H1 (cell line): Measurements from ENCODE around the gene TMEM120A. TPM values are rescaled to one million over a fixed set of nuclear protein-coding genes. Genes with fewer than 3 reads are reported as not detected.

ENCODE experiments used
- CTCF ChIA-PET: fragments of 300-600 bp; sonication (Branson Sonifier 250); formaldehyde crosslinking; loops from one replicate; lab custom pipeline; 2021; ENCODE audit not compliant: partially characterized antibody; lab: Charles Lee
- POLR2A ChIA-PET: fragments of 300-600 bp; sonication (Branson Sonifier 250); formaldehyde crosslinking; loops from one replicate; lab custom pipeline; 2021; ENCODE audit warnings: inconsistent platforms; ENCODE audit not compliant: partially characterized antibody; lab: Charles Lee
- DNase-seq, 2 experiments: peaks; one replicate each; pipeline versions ENCODE4 v3.0.0 to v3.0.0-alpha.2; 2010 to 2022; ENCODE audit warnings: low spot score in 2 of 2, low read depth in 1 of 2, mixed read lengths in 1 of 2
- FAIRE-seq: peaks from 2 replicates; lab custom pipeline; 2011; peaks lifted over from hg19 to GRCh38; lab: Jason Lieb, UNC
- H2AFZ ChIP-seq: 2 replicates; pipeline ENCODE4 v1.8.1; 2012; ENCODE audit warnings: low read length, inconsistent platforms
- H2AK5ac ChIP-seq: 2 replicates; pipeline ENCODE4 v1.6.1; 2013; ENCODE audit warnings: low read depth, low read length
- H2BK120ac ChIP-seq: replicated peaks from 2 replicates; pipeline ENCODE3; 2013; ENCODE audit warnings: low read depth, low read length, inconsistent platforms
- H2BK12ac ChIP-seq: 2 replicates; pipeline ENCODE4 v1.6.1; 2013; ENCODE audit warnings: low read depth, low read length
- H2BK15ac ChIP-seq: 2 replicates; pipeline ENCODE4 v1.6.1; 2013; ENCODE audit warnings: low read length
- H2BK20ac ChIP-seq: 2 replicates; pipeline ENCODE4 v1.6.1; 2013; ENCODE audit warnings: low read length
- H2BK5ac ChIP-seq: 2 replicates; pipeline ENCODE4 v1.6.1; 2013; ENCODE audit warnings: low read depth, low read length
- H3K14ac ChIP-seq: 2 replicates; pipeline ENCODE4 v1.6.1; 2013; ENCODE audit warnings: inconsistent platforms; ENCODE audit not compliant: insufficient read length
- H3K18ac ChIP-seq: 2 replicates; pipeline ENCODE4 v1.6.1; 2013; ENCODE audit warnings: low read length; ENCODE audit errors: extremely low read depth
- H3K23ac ChIP-seq: 2 replicates; pipeline ENCODE4 v1.6.1; 2013; ENCODE audit warnings: inconsistent platforms; ENCODE audit not compliant: insufficient read length
- H3K23me2 ChIP-seq: 2 replicates; pipeline ENCODE4 v1.6.1; 2013; ENCODE audit warnings: low read depth, low read length
- H3K27ac ChIP-seq: 2 replicates; pipeline ENCODE4 v1.6.1; 2011; ENCODE audit warnings: low read depth, low read length, inconsistent platforms
- H3K27me3 ChIP-seq, 4 experiments: replicated peaks in 1 of 4; 1 replicate in 1 of 4; 2 replicates in 3 of 4; pipeline versions ENCODE4 v1.6.1 to v1.8.1; 2011 to 2013; ENCODE audit warnings: low read length in 3 of 4, mild to moderate bottlenecking in 3 of 4, inconsistent platforms in 2 of 4, mixed read lengths in 2 of 4, moderate library complexity in 1 of 4; ENCODE audit not compliant: control insufficient read depth in 3 of 4, insufficient read depth in 3 of 4; ENCODE audit errors: extremely low read depth in 1 of 4
- H3K36me3 ChIP-seq, 4 experiments: 2 replicates each; pipeline versions ENCODE4 v1.6.1 to v1.8.1; 2011 to 2013; ENCODE audit warnings: mild to moderate bottlenecking in 4 of 4, low read length in 3 of 4, moderate library complexity in 2 of 4, control low read depth in 1 of 4, inconsistent platforms in 1 of 4; ENCODE audit not compliant: insufficient read depth in 4 of 4, control insufficient read depth in 2 of 4
- H3K4ac ChIP-seq: replicated peaks from 2 replicates; pipeline ENCODE3; 2013; ENCODE audit warnings: low read length, low read depth, mixed read lengths, inconsistent platforms; ENCODE audit not compliant: insufficient read length
- H3K4me1 ChIP-seq, 4 experiments: replicated peaks in 1 of 4; 1 replicate in 1 of 4; 2 replicates in 3 of 4; pipeline versions ENCODE4 v1.6.1 to v1.8.1; 2011 to 2013; ENCODE audit warnings: low read length in 3 of 4, inconsistent platforms in 2 of 4, mixed read lengths in 1 of 4; ENCODE audit not compliant: insufficient read depth in 4 of 4, control insufficient read depth in 3 of 4
- H3K4me2 ChIP-seq, 2 experiments: 2 replicates each; pipeline versions ENCODE4 v1.6.1 to v1.8.1; 2011 to 2013; ENCODE audit warnings: low read depth in 2 of 2, low read length in 2 of 2, control low read depth in 1 of 2, inconsistent platforms in 1 of 2, mild to moderate bottlenecking in 1 of 2; ENCODE audit not compliant: insufficient read depth in 1 of 2
- H3K4me3 ChIP-seq, 4 experiments: fragments of 200-600, 300-600 bp in 1 of 4; sonication (generic), shearing (Covaris generic), sonication (Bioruptor Twin) in 1 of 4; 2 replicates each; pipeline versions ENCODE4 v1.5.1 to v1.8.1; 2011 to 2016; ENCODE audit warnings: low read length in 4 of 4, low read depth in 3 of 4, control low read depth in 2 of 4, inconsistent platforms in 2 of 4, mild to moderate bottlenecking in 2 of 4, mixed read lengths in 1 of 4, moderate library complexity in 1 of 4; ENCODE audit not compliant: insufficient read depth in 2 of 4; ENCODE audit errors: extremely low read depth in 1 of 4
- H3K56ac ChIP-seq: replicated peaks from 2 replicates; pipeline ENCODE3; 2013; ENCODE audit warnings: low read depth, mild to moderate bottlenecking, mixed read lengths, low read length, inconsistent platforms; ENCODE audit not compliant: insufficient read length
- H3K79me1 ChIP-seq: 2 replicates; pipeline ENCODE4 v1.6.1; 2013; ENCODE audit warnings: low read depth, low read length, control low read depth
- H3K79me2 ChIP-seq, 2 experiments: 2 replicates each; pipeline versions ENCODE4 v1.6.1 to v1.8.1; 2012 to 2013; ENCODE audit warnings: low read length in 2 of 2, mild to moderate bottlenecking in 2 of 2, inconsistent platforms in 1 of 2; ENCODE audit not compliant: insufficient read depth in 2 of 2, control insufficient read depth in 1 of 2
- H3K9ac ChIP-seq, 4 experiments: replicated peaks in 1 of 4; 1 replicate in 1 of 4; 2 replicates in 3 of 4; pipeline versions ENCODE4 v1.6.1 to v1.8.1; 2011 to 2013; ENCODE audit warnings: low read depth in 3 of 4, low read length in 3 of 4, control low read depth in 2 of 4, mild to moderate bottlenecking in 2 of 4, moderate library complexity in 2 of 4, inconsistent platforms in 1 of 4; ENCODE audit errors: extremely low read depth in 1 of 4
- H3K9me3 ChIP-seq, 2 experiments: 2 replicates each; pipeline versions ENCODE4 v1.6.1 to v1.8.1; 2012 to 2013; ENCODE audit warnings: mild to moderate bottlenecking in 2 of 2, moderate library complexity in 2 of 2, control low read depth in 1 of 2, inconsistent platforms in 1 of 2, low read depth in 1 of 2, low read length in 1 of 2, mixed read lengths in 1 of 2; ENCODE audit not compliant: insufficient read depth in 2 of 2
- H4K20me1 ChIP-seq, 2 experiments: replicated peaks in 1 of 2; 2 replicates each; pipeline versions ENCODE3 to v1.8.1; 2011 to 2013; ENCODE audit warnings: inconsistent platforms in 2 of 2, low read length in 2 of 2, mild to moderate bottlenecking in 1 of 2; ENCODE audit not compliant: insufficient read depth in 2 of 2, control insufficient read depth in 1 of 2
- H4K5ac ChIP-seq: 2 replicates; pipeline ENCODE4 v1.6.1; 2013; ENCODE audit warnings: low read length, low read depth, mixed read lengths, inconsistent platforms; ENCODE audit not compliant: insufficient read length
- H4K8ac ChIP-seq: 2 replicates; pipeline ENCODE4 v1.8.0; 2013; ENCODE audit warnings: mild to moderate bottlenecking, moderate library complexity, low read length, inconsistent platforms; ENCODE audit not compliant: insufficient read depth; ENCODE audit errors: extremely low read depth
- H4K91ac ChIP-seq: replicated peaks from 2 replicates; pipeline ENCODE3; 2013; ENCODE audit warnings: low read length, mixed read lengths, inconsistent platforms; ENCODE audit not compliant: insufficient read length
- BACH1 ChIP-seq: IDR thresholded peaks from 2 replicates; pipeline ENCODE4 v1.6.1; 2012; ENCODE audit warnings: low read length, improper control_type of control experiment
- CHD2 ChIP-seq: IDR thresholded peaks from 2 replicates; pipeline ENCODE4 v1.6.1; 2012; ENCODE audit warnings: low read length, improper control_type of control experiment
- CREB1 ChIP-seq: IDR thresholded peaks from 2 replicates; pipeline ENCODE4 v1.6.1; 2012; ENCODE audit warnings: inconsistent platforms
- E2F6 ChIP-seq: IDR thresholded peaks from 2 replicates; pipeline ENCODE4 v1.6.1; 2012; ENCODE audit warnings: inconsistent platforms
- EP300 ChIP-seq, 2 experiments: IDR thresholded peaks; 1 replicate in 1 of 2; 2 replicates in 1 of 2; pipeline ENCODE4 v1.6.1; 2011 to 2012; ENCODE audit warnings: low read depth in 2 of 2, low read length in 2 of 2, mild to moderate bottlenecking in 2 of 2, borderline replicate concordance in 1 of 2, inconsistent platforms in 1 of 2, moderate library complexity in 1 of 2
- JUN ChIP-seq: IDR thresholded peaks from 2 replicates; pipeline ENCODE4 v1.6.1; 2011; ENCODE audit warnings: low read depth, mild to moderate bottlenecking, improper control_type of control experiment, low read length
- JUND ChIP-seq: IDR thresholded peaks from 2 replicates; pipeline ENCODE4 v1.6.1; 2011; ENCODE audit warnings: mild to moderate bottlenecking, improper control_type of control experiment, low read length
- MAFK ChIP-seq: IDR thresholded peaks from 2 replicates; pipeline ENCODE4 v1.6.1; 2012; ENCODE audit warnings: low read depth, mild to moderate bottlenecking, improper control_type of control experiment, low read length
- NANOG ChIP-seq: IDR thresholded peaks from 2 replicates; pipeline ENCODE4 v1.6.1; 2011; ENCODE audit warnings: low read length, low read depth, mild to moderate bottlenecking, inconsistent platforms; ENCODE audit not compliant: insufficient read depth, poor library complexity, severe bottlenecking
- POLR2A ChIP-seq, 2 experiments: IDR thresholded peaks; 1 replicate in 1 of 2; 2 replicates in 1 of 2; pipeline ENCODE4 v1.6.1; 2011; ENCODE audit warnings: low read depth in 2 of 2, low read length in 2 of 2, mild to moderate bottlenecking in 2 of 2; ENCODE audit errors: control extremely low read depth in 1 of 2
- RNF2 ChIP-seq: fragments of 200-900, 300-1000 bp; sonication (generic); IDR thresholded peaks from 2 replicates; pipeline ENCODE4 v1.7.1; 2016; ENCODE audit warnings: borderline replicate concordance, low read depth, mild to moderate bottlenecking, antibody characterized with exemption, low read length; ENCODE audit not compliant: poor library complexity, severe bottlenecking; ENCODE audit errors: missing control alignments
- SAP30 ChIP-seq: fragments of 300-600 bp; sonication (generic); IDR thresholded peaks from 2 replicates; pipeline ENCODE4 v1.7.1; 2012; ENCODE audit warnings: low read length, moderate library complexity, mild to moderate bottlenecking, inconsistent platforms; ENCODE audit not compliant: insufficient read depth, insufficient replicate concordance
- TAF1 ChIP-seq: IDR thresholded peaks from 2 replicates; pipeline ENCODE4 v1.6.1; 2011; ENCODE audit warnings: mild to moderate bottlenecking, low read depth, low read length
- WGBS, 2 experiments: shearing (Covaris generic) in 1 of 2; methylation state at CpG; one replicate each; pipeline versions ENCODE4 v1.1.6 to v1.1.7; 2013 to 2015; ENCODE audit warnings: low lambda C conversion rate in 2 of 2, mixed read lengths in 2 of 2, inconsistent platforms in 1 of 2, low coverage in 1 of 2, missing lambda C conversion rate in 1 of 2; ENCODE audit not compliant: insufficient replicate concordance in 2 of 2, insufficient coverage in 1 of 2, insufficient read length in 1 of 2; ENCODE audit errors: extremely low coverage in 1 of 2, missing lambda C conversion rate in 1 of 2; 5-methylcytosine and 5-hydroxymethylcytosine counted together
- polyA plus RNA-seq, 7 experiments: library from polyadenylated mRNA; depleted of rRNA in 3 of 7; stranded (reverse) in 5 of 7; unstranded in 2 of 7; fragments of >200 nt in 5 of 7; fragments of 200-250 nt in 2 of 7; gene quantifications; 1 replicate in 5 of 7; 2 replicates in 1 of 7; 4 replicates in 1 of 7; pipeline versions ENCODE4 v1.2.1 to v1.2.3, GENCODE V29; 2011 to 2013; ENCODE audit warnings: missing spikeins in 2 of 7, mixed read lengths in 2 of 7
- total RNA-seq: library from RNA; stranded (reverse); fragmentation: NEBNext Ultra II Directional; extraction: Animal tissue kit (Norgen Biotek cat#: 25700); gene quantifications from 2 replicates; pipeline ENCODE4 v1.2.1, GENCODE V29; 2021

The TMEM120A gene
- total and polyA plus RNA-seq, 2 of the 8 experiments (the other 6 are each of a cell fraction or from before 2014, with no cell fraction given): 15.6 to 49.9 TPM

- no peak overlapping the region for H2AFZ ChIP-seq
- WGBS, 2 experiments: 91% methylated on average over 9 of the region's 9 CpGs; no CpG with 5 or more reads in 1 of the 2 experiments
- no peak overlapping the region for H2BK12ac ChIP-seq
- no peak overlapping the region for H3K23ac ChIP-seq
- H3K4me2 ChIP-seq: no peak overlapping the region
- no peak overlapping the region for H3K4me3 ChIP-seq
- H3K27me3 ChIP-seq: no peaks in the 10 kb centered on the region
- H3K4me1 ChIP-seq: 0 out of 7 replicates have a peak, but pooled peaks cover 0 to 2% (median 0%) of the 10 kb centered on the region in 4 experiments
- no peak overlapping the region for H2AK5ac ChIP-seq
- H3K79me1 ChIP-seq: peaks cover 4% of the 10 kb centered on the region
- no peak for DNase-seq
- no peak overlapping the region for H3K9ac ChIP-seq
- no peak overlapping the region for H3K18ac ChIP-seq
- no peak overlapping the region for H3K4ac ChIP-seq
- no peak overlapping the region for H3K14ac ChIP-seq
- H3K79me2 ChIP-seq: no peaks in the 10 kb centered on the region; a peak in 1 of 4 replicates
- no peak overlapping the region for H2BK5ac ChIP-seq
- H3K23me2 ChIP-seq: no peaks in the 10 kb centered on the region
- H4K91ac ChIP-seq: no peak overlapping the region
- H3K56ac ChIP-seq: no peak overlapping the region
- H2BK20ac ChIP-seq: no peak overlapping the region
- no peaks in the 10 kb centered on the region for H3K9me3 ChIP-seq
- peaks cover 3 to 10% of the 10 kb centered on the region in 2 experiments for H4K20me1 ChIP-seq
- H4K8ac ChIP-seq: no peak overlapping the region; the same call in 1 of the 2 replicates
- FAIRE-seq: no peak
- H2BK15ac ChIP-seq: no peak overlapping the region
- H3K27ac ChIP-seq: no peak overlapping the region
- CTCF ChIA-PET: interaction anchor here (0.5 to 0.9 kb wide), 3 partner anchors 48 to 75 kb away, joined by 3 to 4 read pairs (median 3); partner anchors contain the start of gene POR
- no peak overlapping the region for H4K5ac ChIP-seq
- POLR2A ChIA-PET: no interaction called here
- H2BK120ac ChIP-seq: no peak overlapping the region
- peaks cover 0 to 17% (median 3%) of the 10 kb centered on the region in 4 experiments; a peak in 5 of 8 replicates for H3K36me3 ChIP-seq
- TF ChIP-seq JUND (no peak), E2F6 (no peak), POLR2A (IDR thresholded peaks at IDR 0.05; ENCODE audit: control extremely low read depth in 1 of 2, low read depth in 2 of 2, low read length in 2 of 2) (no peak), TAF1 (no peak), JUN (no peak), MAFK (no peak), CHD2 (no peak), NANOG (no peak), EP300 (IDR thresholded peaks at IDR 0.05; ENCODE audit: borderline replicate concordance in 1 of 2, low read depth in 2 of 2, low read length in 2 of 2) (no peak), CREB1 (no peak), SAP30 (no peak), BACH1 (no peak), RNF2 (no peak)
These were observed 30.9 kb downstream of the TMEM120A start for GRCh38 chr7:75963381-75963995.
